ENCODE data around the gene RMRP. TPM values are rescaled to one million over a fixed set of nuclear protein-coding genes. Genes with fewer than 3 reads are reported as not detected.

Gene RMRP
- total and polyA plus RNA-seq, 12 donors, result 14.9 to 14,997 (median 5,571) TPM

Small RNA genes lying within 50 kb of the gene (microRNA-seq; reads per million reads assigned to microRNA genes)
- 0 to 0.51 reads per million in 2 donors for gene MIR4667

Other genes starting within 250 kb of the RMRP start
- gene RUSC2, start 167.9 kb downstream of the RMRP start, total RNA-seq, result 10 to 100 TPM; 22.1 to 34.9 (median 28.2) TPM
- 10 to 100 TPM; 22.5 to 32.7 TPM for gene RUSC2, start 167.9 kb downstream of the RMRP start, polyA plus RNA-seq
- gene TESK1, start 52.8 kb downstream of the RMRP start, total RNA-seq, result 10 to 100 TPM; 18.0 to 33.1 (median 22.7) TPM
- 10 to 100 TPM; 36.4 to 38.8 TPM for gene TESK1, start 52.8 kb downstream of the RMRP start, polyA plus RNA-seq
- 1 to 10 TPM in 4 of 10 donors, under 1 TPM in 5, not detected in 1; 0.51 to 6.8 (median 0.54) TPM for gene CD72, start 39.6 kb downstream of the RMRP start, total RNA-seq
- under 1 TPM; 0.43 to 0.73 TPM for gene CD72, start 39.6 kb downstream of the RMRP start, polyA plus RNA-seq
- gene SIT1, start 7.1 kb downstream of the RMRP start, total RNA-seq, result 1 to 10 TPM in 1 of 10 donors, under 1 TPM in 5, not detected in 4; 0.19 to 3.6 (median 0.33) TPM
- gene SIT1, start 7.1 kb downstream of the RMRP start, polyA plus RNA-seq, result under 1 TPM in 1 of 2 donors, not detected in 1; 0.25 TPM
- gene CCDC107, start 273 bp upstream of the RMRP start, total RNA-seq, result 10 to 100 TPM; 37.9 to 54.0 (median 43.9) TPM
- gene CCDC107, start 273 bp upstream of the RMRP start, polyA plus RNA-seq, result 100 to 1,000 TPM in 1 of 2 donors, 10 to 100 TPM in 1; 95.3 to 210 TPM
- gene ARHGEF39, start 7.2 kb upstream of the RMRP start, total RNA-seq, result under 1 TPM in 8 of 10 donors, not detected in 2; 0.09 to 0.85 (median 0.30) TPM
- 1 to 10 TPM in 1 of 2 donors, under 1 TPM in 1; 0.35 to 1.3 TPM for gene ARHGEF39, start 7.2 kb upstream of the RMRP start, polyA plus RNA-seq
- 10 to 100 TPM in 1 of 10 donors, 1 to 10 TPM in 1, under 1 TPM in 3, not detected in 5; 0.20 to 13.2 (median 0.24) TPM for gene CA9, start 15.9 kb upstream of the RMRP start, total RNA-seq
- 1 to 10 TPM in 1 of 2 donors, not detected in 1; 1.0 TPM for gene CA9, start 15.9 kb upstream of the RMRP start, polyA plus RNA-seq
- 100 to 1,000 TPM; 548 to 922 (median 784) TPM for gene TPM2, start 31.9 kb upstream of the RMRP start, total RNA-seq
- gene TPM2, start 31.9 kb upstream of the RMRP start, polyA plus RNA-seq, result 1,000 to 10,000 TPM in 1 of 2 donors, 100 to 1,000 TPM in 1; 597 to 1,940 TPM
- 100 to 1,000 TPM; 206 to 323 (median 238) TPM for gene TLN1, start 74.2 kb upstream of the RMRP start, total RNA-seq
- 100 to 1,000 TPM in 1 of 2 donors, 10 to 100 TPM in 1; 99.6 to 247 TPM for gene TLN1, start 74.2 kb upstream of the RMRP start, polyA plus RNA-seq
- 10 to 100 TPM; 16.2 to 29.5 (median 20.2) TPM for gene CREB3, start 74.6 kb upstream of the RMRP start, total RNA-seq
- gene CREB3, start 74.6 kb upstream of the RMRP start, polyA plus RNA-seq, result 10 to 100 TPM; 24.4 to 39.1 TPM
- gene GBA2, start 91.2 kb upstream of the RMRP start, total RNA-seq, result 100 to 1,000 TPM in 1 of 10 donors, 10 to 100 TPM in 9; 47.4 to 101 (median 74.7) TPM
- gene GBA2, start 91.2 kb upstream of the RMRP start, polyA plus RNA-seq, result 100 to 1,000 TPM in 1 of 2 donors, 10 to 100 TPM in 1; 81.9 to 102 TPM
- 10 to 100 TPM; 31.1 to 39.4 (median 34.0) TPM for gene RGP1, start 91.3 kb upstream of the RMRP start, total RNA-seq
- 1 to 10 TPM; 8.2 to 9.3 TPM for gene RGP1, start 91.3 kb upstream of the RMRP start, polyA plus RNA-seq
- under 1 TPM in 1 of 10 donors, not detected in 9; 0.60 TPM for gene MSMP, start 96.3 kb upstream of the RMRP start, total RNA-seq
- under 1 TPM in 1 of 2 donors, not detected in 1; 0.19 TPM for gene MSMP, start 96.3 kb upstream of the RMRP start, polyA plus RNA-seq
- 10 to 100 TPM; 18.9 to 26.4 (median 20.8) TPM for gene NPR2, start 133.6 kb upstream of the RMRP start, total RNA-seq
- 10 to 100 TPM; 13.5 to 25.5 TPM for gene NPR2, start 133.6 kb upstream of the RMRP start, polyA plus RNA-seq
- 1 to 10 TPM in 9 of 10 donors, under 1 TPM in 1; 0.86 to 4.2 (median 2.9) TPM for gene SPAG8, start 154.2 kb upstream of the RMRP start, total RNA-seq
- 1 to 10 TPM in 1 of 2 donors, under 1 TPM in 1; 0.84 to 6.0 TPM for gene SPAG8, start 154.2 kb upstream of the RMRP start, polyA plus RNA-seq
- gene HINT2, start 157.0 kb upstream of the RMRP start, total RNA-seq, result 10 to 100 TPM; 56.8 to 83.1 (median 76.7) TPM
- 100 to 1,000 TPM in 1 of 2 donors, 10 to 100 TPM in 1; 69.9 to 120 TPM for gene HINT2, start 157.0 kb upstream of the RMRP start, polyA plus RNA-seq
- not detected for gene FAM221B, start 170.7 kb upstream of the RMRP start, total RNA-seq
- gene FAM221B, start 170.7 kb upstream of the RMRP start, polyA plus RNA-seq, result not detected
- 10 to 100 TPM; 13.6 to 22.9 (median 20.5) TPM for gene TMEM8B, start 171.2 kb upstream of the RMRP start, total RNA-seq
- gene TMEM8B, start 171.2 kb upstream of the RMRP start, polyA plus RNA-seq, result 1 to 10 TPM; 6.7 to 8.0 TPM
- gene OR13J1, start 212.4 kb upstream of the RMRP start, total RNA-seq, result not detected
- gene OR13J1, start 212.4 kb upstream of the RMRP start, polyA plus RNA-seq, result not detected
- gene HRCT1, start 248.2 kb upstream of the RMRP start, total RNA-seq, result 1 to 10 TPM; 1.5 to 6.1 (median 2.2) TPM
- 10 to 100 TPM in 1 of 2 donors, 1 to 10 TPM in 1; 7.2 to 13.9 TPM for gene HRCT1, start 248.2 kb upstream of the RMRP start, polyA plus RNA-seq